Activated T-helper 1 cell treated with Interleukin-2 at 50 U/mL for 16 hours (primary cell): ENCODE measurements around the gene ITGB3BP.
"Not testable (repeated sequence)": the region's sequence is repeated elsewhere in the genome, so short reads cannot be mapped to it uniquely, and the experiment has no call there.

Source experiments
- DNase-seq: peaks from one replicate; pipeline ENCODE4 v3.0.0-alpha.2; 2020; ENCODE audit warnings: low read depth

ITGB3BP gene

GRCh38 chr1:63506782-63507181 lies 16.2 kb downstream of the ITGB3BP start:
- DNase-seq, result no peak

- no peak for DNase-seq
These were observed 21.8 kb downstream of the ITGB3BP start for GRCh38 chr1:63501256-63501655.

- no peak for DNase-seq
These were observed 24.9 kb downstream of the ITGB3BP start for GRCh38 chr1:63498106-63498505.

GRCh38 chr1:63497577-63497976 lies 25.4 kb downstream of the ITGB3BP start:
- no peak for DNase-seq

GRCh38 chr1:63487336-63488065 lies 35.5 kb downstream of the ITGB3BP start:
- no peak for DNase-seq

GRCh38 chr1:63486629-63487028 lies 36.4 kb downstream of the ITGB3BP start:
- DNase-seq, result no peak

GRCh38 chr1:63480057-63480456 lies 43.0 kb downstream of the ITGB3BP start:
- no peak for DNase-seq

GRCh38 chr1:63475761-63476160 lies 47.3 kb downstream of the ITGB3BP start:
- DNase-seq, result no peak

- DNase-seq, result not testable (repeated sequence)
These were observed 54.3 kb downstream of the ITGB3BP start for GRCh38 chr1:63468683-63469082.

- DNase-seq, result no peak
These were observed 56.3 kb downstream of the ITGB3BP start for GRCh38 chr1:63466759-63467158.

- no peak for DNase-seq
These were observed 56.8 kb downstream of the ITGB3BP start for GRCh38 chr1:63466181-63466580.

GRCh38 chr1:63463248-63463647 lies 59.8 kb downstream of the ITGB3BP start:
- no peak for DNase-seq

GRCh38 chr1:63461661-63462230 lies 61.3 kb downstream of the ITGB3BP start:
- no peak for DNase-seq

- DNase-seq, result no peak
These were observed 64.3 kb downstream of the ITGB3BP start for GRCh38 chr1:63458750-63459149.

GRCh38 chr1:63454269-63454668 lies 68.8 kb downstream of the ITGB3BP start:
- DNase-seq, result no peak

- DNase-seq, result no peak
These were observed 69.8 kb downstream of the ITGB3BP start for GRCh38 chr1:63453232-63453631.

- DNase-seq, result no peak
These were observed 72.6 kb downstream of the ITGB3BP start for GRCh38 chr1:63450416-63450815.

- no peak for DNase-seq
These were observed 74.2 kb downstream of the ITGB3BP start for GRCh38 chr1:63448731-63449246.

GRCh38 chr1:63442141-63442475 lies 80.9 kb downstream of the ITGB3BP start:
- no peak for DNase-seq

- DNase-seq, result no peak
These were observed 87.9 kb downstream of the ITGB3BP start for GRCh38 chr1:63435161-63435560.

- no peak for DNase-seq
These were observed 93.7 kb downstream of the ITGB3BP start for GRCh38 chr1:63429281-63429680.

- DNase-seq, result no peak
These were observed 94.2 kb downstream of the ITGB3BP start for GRCh38 chr1:63428815-63429214.

- no peak for DNase-seq
These were observed 99.4 kb downstream of the ITGB3BP start for GRCh38 chr1:63423649-63424048.

GRCh38 chr1:63420746-63421145 lies 102.3 kb downstream of the ITGB3BP start:
- DNase-seq, result not testable (repeated sequence)
